B cell (primary cell): ENCODE data around the gene GFI1B. TPM values are rescaled to one million over a fixed set of nuclear protein-coding genes. Genes with fewer than 3 reads are reported as not detected.
A peak's percentile ranks its signal among the peaks of the same experiment; 100 is the strongest.
"Not testable (repeated sequence)": the region's sequence is repeated elsewhere in the genome, so short reads cannot be mapped to it uniquely, and the experiment has no call there.

Experiments used
- ATAC-seq: fragments of 200-7000 bp; cut with Tn5 transposase; one replicate; pipeline ENCODE4 v1.10.0; 2021; ENCODE audit warnings: low read depth, mild to moderate bottlenecking, moderate number of reproducible peaks, moderate library complexity
- CTCF ChIA-PET: fragments of 350-600 bp; sonication (Branson Sonifier 250); formaldehyde crosslinking; loops from one replicate; lab custom pipeline; 2021; ENCODE audit warnings: antibody characterized with exemption, inconsistent platforms; lab: Charles Lee
- POLR2A ChIA-PET: fragments of 350-600 bp; sonication (Branson Sonifier 250); formaldehyde crosslinking; loops from one replicate; lab custom pipeline; 2021; ENCODE audit warnings: antibody characterized with exemption; lab: Charles Lee
- DNase-seq: peaks from one replicate; pipeline ENCODE4 v3.0.0; 2013
- H2AFZ ChIP-seq: 2 replicates; pipeline ENCODE4 v1.6.1; 2012; ENCODE audit warnings: mild to moderate bottlenecking, low read depth, low read length; ENCODE audit not compliant: insufficient read depth, poor library complexity, severe bottlenecking
- H3K27ac ChIP-seq, 2 donors: 1 replicate in 1 of 2; 2 replicates in 1 of 2; pipeline ENCODE4 v1.5.1; 2012 to 2013; ENCODE audit warnings: low read length in 2 of 2, mild to moderate bottlenecking in 2 of 2, moderate library complexity in 1 of 2
- H3K27me3 ChIP-seq, 4 experiments: fragments of 200-600 bp in 1 of 4; sonication (generic) in 1 of 4; replicated peaks in 1 of 4; 1 replicate in 2 of 4; 2 replicates in 2 of 4; pipeline versions ENCODE4 v1.6.1 to v1.7.0; 2013 to 2016; ENCODE audit warnings: low read length in 3 of 4, mild to moderate bottlenecking in 2 of 4, mixed read lengths in 1 of 4, moderate library complexity in 1 of 4; ENCODE audit not compliant: insufficient read depth in 4 of 4, control insufficient read depth in 3 of 4; ENCODE audit errors: control extremely low read depth in 1 of 4
- H3K36me3 ChIP-seq, 2 experiments: replicated peaks in 1 of 2; 1 replicate in 1 of 2; 2 replicates in 1 of 2; pipeline versions ENCODE4 v1.6.1 to v1.7.1; 2013; ENCODE audit warnings: low read length in 1 of 2; ENCODE audit not compliant: insufficient read depth in 2 of 2, control insufficient read depth in 1 of 2; ENCODE audit errors: control extremely low read depth in 1 of 2, extremely low read depth in 1 of 2
- H3K4me1 ChIP-seq, 2 donors: fragments of 200-600 bp in 1 of 2; sonication (generic) in 1 of 2; 1 replicate in 1 of 2; 2 replicates in 1 of 2; pipeline versions ENCODE4 v1.5.1 to v1.6.1; 2013 to 2017; ENCODE audit warnings: low read length in 2 of 2; ENCODE audit not compliant: control insufficient read depth in 2 of 2, insufficient read depth in 2 of 2
- H3K4me2 ChIP-seq: replicated peaks from 2 replicates; pipeline ENCODE3; 2012; ENCODE audit warnings: mild to moderate bottlenecking, low read depth, low read length; ENCODE audit not compliant: poor library complexity, severe bottlenecking
- H3K4me3 ChIP-seq, 5 experiments: fragments of 200-600 bp in 1 of 5; sonication (generic) in 1 of 5; 1 replicate in 3 of 5; 2 replicates in 2 of 5; pipeline versions ENCODE4 v1.5.1 to v1.7.0; 2011 to 2016; ENCODE audit warnings: low read length in 4 of 5, mild to moderate bottlenecking in 4 of 5, low read depth in 2 of 5, control low read depth in 1 of 5, moderate library complexity in 1 of 5; ENCODE audit not compliant: insufficient read depth in 1 of 5; ENCODE audit errors: control extremely low read depth in 1 of 5, extremely low read depth in 1 of 5
- H3K79me2 ChIP-seq: fragments of 200-600 bp; sonication (generic); one replicate; pipeline ENCODE4 v1.6.0; 2016; ENCODE audit warnings: low read length; ENCODE audit not compliant: control insufficient read depth, insufficient read depth
- H3K9ac ChIP-seq: fragments of 200-600 bp; sonication (generic); 2 replicates; pipeline ENCODE4 v1.6.1; 2017; ENCODE audit warnings: mild to moderate bottlenecking, low read length, moderate library complexity
- H3K9me3 ChIP-seq, 3 donors: one replicate each; pipeline versions ENCODE4 v1.6.1 to v1.7.1; 2013; ENCODE audit warnings: low read length in 2 of 3; ENCODE audit not compliant: control insufficient read depth in 2 of 3, insufficient read depth in 1 of 3; ENCODE audit errors: control extremely low read depth in 1 of 3
- H4K20me1 ChIP-seq: 2 replicates; pipeline ENCODE4 v1.6.0; 2012; ENCODE audit warnings: mild to moderate bottlenecking, low read length; ENCODE audit not compliant: insufficient read depth, control insufficient read depth, poor library complexity, severe bottlenecking
- H3K27ac Mint-ChIP-seq: one replicate; pipeline ENCODE4 v1.8.0; 2021; ENCODE audit warnings: mixed read lengths
- H3K27me3 Mint-ChIP-seq: one replicate; pipeline ENCODE4 v1.8.0; 2021; ENCODE audit warnings: mixed read lengths
- H3K4me1 Mint-ChIP-seq: one replicate; pipeline ENCODE4 v1.8.0; 2021; ENCODE audit warnings: mixed read lengths
- H3K4me3 Mint-ChIP-seq: one replicate; pipeline ENCODE4 v1.8.0; 2021; ENCODE audit warnings: mixed read lengths
- H3K9me3 Mint-ChIP-seq: one replicate; pipeline ENCODE4 v1.8.0; 2022; ENCODE audit warnings: mixed read lengths; ENCODE audit not compliant: insufficient read depth
- CTCF ChIP-seq: fragments of 200-600 bp; IDR thresholded peaks from one replicate; pipeline ENCODE4 v1.8.0; 2022; ENCODE audit warnings: antibody characterized with exemption, mild to moderate bottlenecking
- EZH2 ChIP-seq: IDR thresholded peaks from 2 replicates; pipeline ENCODE4 v1.6.1; 2012; ENCODE audit warnings: borderline replicate concordance, low read depth, mild to moderate bottlenecking, moderate library complexity, low read length; ENCODE audit not compliant: insufficient read depth, poor library complexity, severe bottlenecking
- WGBS: methylation state at CpG from one replicate; pipeline ENCODE4 v1.1.5; 2013; ENCODE audit warnings: missing lambda C conversion rate; ENCODE audit not compliant: insufficient coverage; 5-methylcytosine and 5-hydroxymethylcytosine counted together
- intact Hi-C: fragments of 100-400 bp; cut with micrococcal nuclease; formaldehyde crosslinking; loops from one replicate; pipeline ENCODE4 v1.10.0; 2022
- polyA plus RNA-seq: library from polyadenylated mRNA; depleted of rRNA; stranded (reverse); fragments of >200 nt; gene quantifications from 2 replicates; pipeline ENCODE4 v1.2.3, GENCODE V29; 2012
- total RNA-seq, 2 donors: library from RNA; stranded (reverse); fragments of 120-200 nt in 1 of 2; gene quantifications; 1 replicate in 1 of 2; 2 replicates in 1 of 2; pipeline versions ENCODE4 v1.2.3 to v1.2.4, GENCODE V29; 2013 to 2022

The GFI1B gene
- total and polyA plus RNA-seq, 2 donors (not counting 1 experiment from before 2014, with no cell fraction given): 0.09 TPM; not detected in 1

DNA sequence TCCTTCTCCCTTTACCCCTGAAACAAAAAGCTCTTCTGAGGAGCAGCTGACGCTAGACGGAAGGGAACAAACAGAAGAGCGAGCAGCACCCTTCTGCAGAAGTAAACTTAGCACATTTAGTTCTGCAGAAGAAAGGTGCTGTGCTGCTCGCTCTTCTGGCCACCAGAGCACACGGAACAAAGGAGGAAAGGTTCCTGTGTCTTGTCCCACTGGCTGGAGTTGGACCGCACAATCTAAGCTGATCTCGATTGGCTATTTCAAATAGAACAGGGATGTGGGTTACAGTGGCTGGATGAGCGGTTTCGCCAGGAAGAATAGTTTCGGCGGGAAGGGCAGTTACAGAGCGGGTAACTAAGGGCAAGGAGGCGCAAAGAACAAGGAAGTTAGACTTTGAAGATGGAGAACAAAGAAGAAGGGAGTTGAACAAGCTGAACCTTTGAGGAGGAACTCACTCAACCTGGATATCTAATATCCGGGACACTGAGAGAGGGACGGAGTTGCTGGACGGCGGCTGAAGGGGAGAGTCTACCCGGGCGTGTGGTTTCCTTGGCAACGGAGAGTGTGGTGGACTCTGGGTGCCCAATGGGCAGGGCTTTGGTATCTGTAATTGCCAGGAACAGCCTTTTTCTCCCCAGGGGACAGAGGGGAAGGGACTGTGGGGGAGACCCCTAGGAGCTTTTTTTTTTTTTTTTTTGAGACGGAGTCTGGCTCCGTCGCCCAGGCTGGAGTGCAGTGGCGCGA is 59.5 kb downstream of the GFI1B start:
- Mint-ChIP-seq H3K27ac (no peak overlapping the region), H3K4me1 (peaks cover 10% of the 10 kb centered on the region), H3K9me3 (no peaks in the 10 kb centered on the region), H3K4me3 (no peak overlapping the region), H3K27me3 (no peaks in the 10 kb centered on the region)
- ATAC-seq: no peak
- Histone ChIP-seq H3K4me2 (no peak overlapping the region), H3K9me3 (no peaks in the 10 kb centered on the region), H3K27me3 (no peaks in the 10 kb centered on the region), H4K20me1 (peaks cover 73% of the 10 kb centered on the region), H3K9ac (no peak overlapping the region), H3K4me3 (no peak overlapping the region), H3K79me2 (peaks cover 79% of the 10 kb centered on the region), H3K4me1 (no peaks in the 10 kb centered on the region), H2AFZ (no peak overlapping the region), H3K27ac (no peak overlapping the region), H3K36me3 (peaks cover 0 to 20% of the 10 kb centered on the region in 2 experiments)
- CTCF ChIA-PET: interaction anchor here (0.7 to 1.0 kb wide), 2 partner anchors 16 to 143 kb away, joined by 3 read pairs; no protein-coding TSS in a partner anchor
- no peak for DNase-seq
- POLR2A ChIA-PET: no interaction called here
- WGBS: 94% methylated on average over 24 of the region's 25 CpGs
- no peak for TF ChIP-seq CTCF
- TF ChIP-seq EZH2: no peak
- intact Hi-C loops: no loop called here

GRCh38 chr9:133040892-133041479 is 62.5 kb downstream of the GFI1B start:
- Histone ChIP-seq H3K79me2 (peaks cover 60% of the 10 kb centered on the region), H3K36me3 (peaks cover 0 to 43% of the 10 kb centered on the region in 2 experiments), H4K20me1 (peaks cover 61% of the 10 kb centered on the region)
- H3K27ac ChIP-seq, H3K4me1 ChIP-seq, H3K4me3 Mint-ChIP-seq, H3K9me3 ChIP-seq, H3K4me3 ChIP-seq, H3K4me2 ChIP-seq, H3K4me1 Mint-ChIP-seq, H3K27me3 Mint-ChIP-seq, H2AFZ ChIP-seq, H3K9ac ChIP-seq, H3K9me3 Mint-ChIP-seq, H3K27ac Mint-ChIP-seq, H3K27me3 ChIP-seq, ATAC-seq, intact Hi-C loops: not testable (repeated sequence)
- ChIA-PET POLR2A (interaction anchor here (1.0 kb wide), 1 partner anchor 10 kb away, joined by 4 read pairs; the partner anchor contains the start of gene GTF3C5), CTCF (interaction anchor here (0.7 to 2.3 kb wide), 5 partner anchors 10 to 109 kb away, joined by 3 to 7 read pairs (median 4); partner anchors contain the start of gene GTF3C5)
- DNase-seq: peak; percentile 37
- 90% methylated on average over 5 of the region's 12 CpGs for WGBS
- TF ChIP-seq CTCF: peak; percentile 50
